Dermis microvascular lymphatic vessel endothelial cell (primary cell): Measurements from ENCODE around the gene CRABP1. TPM values are rescaled to one million over a fixed set of nuclear protein-coding genes. Genes with fewer than 3 reads are reported as not detected.

Source experiments
- total RNA-seq: library from RNA; depleted of rRNA; stranded (reverse); fragments of >200 nt; gene quantifications from 2 replicates; pipeline ENCODE4 v1.2.1, GENCODE V29; 2014

Gene CRABP1
- total RNA-seq, 1 donor from 2014 or later, result not detected

Other genes starting within 250 kb of the CRABP1 start
- gene SH2D7, start 247.8 kb upstream of the CRABP1 start, total RNA-seq, result not detected in 2 replicates
- 2.2 and 2.9 TPM in 2 replicates for gene CIB2, start 208.9 kb upstream of the CRABP1 start, total RNA-seq
- gene IDH3A, start 191.0 kb upstream of the CRABP1 start, total RNA-seq, result 20.3 and 22.1 TPM in 2 replicates
- gene ACSBG1, start 105.8 kb upstream of the CRABP1 start, total RNA-seq, result not detected in 2 replicates
- gene DNAJA4, start 75.8 kb upstream of the CRABP1 start, total RNA-seq, result 0.90 and 2.0 TPM in 2 replicates
- gene SKIC8, start 40.7 kb upstream of the CRABP1 start, total RNA-seq, result 67.9 and 84.5 TPM in 2 replicates
- gene IREB2, start 97.9 kb downstream of the CRABP1 start, total RNA-seq, result 17.7 and 25.7 TPM in 2 replicates
- 0.90 and 1.6 TPM in 2 replicates for gene HYKK, start 167.2 kb downstream of the CRABP1 start, total RNA-seq
- 192 and 213 TPM in 2 replicates for gene PSMA4, start 200.1 kb downstream of the CRABP1 start, total RNA-seq
- gene CHRNA5, start 225.2 kb downstream of the CRABP1 start, total RNA-seq, result 2.0 and 2.1 TPM in 2 replicates